ENCODE data around the gene DPPA2. TPM values are rescaled to one million over a fixed set of nuclear protein-coding genes. Genes with fewer than 3 reads are reported as not detected.

DPPA2 gene
- total RNA-seq, 1 donor from 2014 or later = 0.64 TPM

- Mint-ChIP-seq H3K27ac (ENCODE audit: unreplicated experiment) (peak overlapping the region; percentile 7), H3K4me1 (ENCODE audit: unreplicated experiment) (peaks cover 20% of the 10 kb centered on the region), H3K9me3 (ENCODE audit: unreplicated experiment) (no peaks in the 10 kb centered on the region), H3K4me3 (ENCODE audit: unreplicated experiment) (no peak overlapping the region), H3K36me3 (ENCODE audit: low read depth, unreplicated experiment) (no peaks in the 10 kb centered on the region), H3K27me3 (ENCODE audit: unreplicated experiment) (peaks cover 2% of the 10 kb centered on the region)
- no peak for DNase-seq (ENCODE audit: low spot score)
- TF ChIP-seq CTCF (IDR thresholded peaks at IDR 0.05; ENCODE audit: unreplicated experiment) = no peak
Observed at GRCh38 chr3:109356442-109357155, 40.3 kb upstream of the DPPA2 start.

- H3K27ac Mint-ChIP-seq (ENCODE audit: unreplicated experiment) = peak overlapping the region; percentile 15
- TF ChIP-seq CTCF (IDR thresholded peaks at IDR 0.05; ENCODE audit: unreplicated experiment) = no peak
- H3K4me3 Mint-ChIP-seq (ENCODE audit: unreplicated experiment) = peak overlapping the region; percentile 45
- H3K27me3 Mint-ChIP-seq (ENCODE audit: unreplicated experiment) = peaks cover 2% of the 10 kb centered on the region
- peaks cover 20% of the 10 kb centered on the region for H3K4me1 Mint-ChIP-seq (ENCODE audit: unreplicated experiment)
- H3K36me3 Mint-ChIP-seq (ENCODE audit: low read depth, unreplicated experiment) = no peaks in the 10 kb centered on the region
- no peak for DNase-seq (ENCODE audit: low spot score)
- no peaks in the 10 kb centered on the region for H3K9me3 Mint-ChIP-seq (ENCODE audit: unreplicated experiment)
Observed at GRCh38 chr3:109355625-109356441, 39.5 kb upstream of the DPPA2 start.

- Mint-ChIP-seq H3K4me1 (ENCODE audit: unreplicated experiment) (peaks cover 20% of the 10 kb centered on the region), H3K36me3 (ENCODE audit: low read depth, unreplicated experiment) (no peaks in the 10 kb centered on the region), H3K4me3 (ENCODE audit: unreplicated experiment) (no peak overlapping the region), H3K27ac (ENCODE audit: unreplicated experiment) (peak overlapping the region; percentile 28), H3K9me3 (ENCODE audit: unreplicated experiment) (no peaks in the 10 kb centered on the region), H3K27me3 (ENCODE audit: unreplicated experiment) (peaks cover 2% of the 10 kb centered on the region)
- DNase-seq (ENCODE audit: low spot score) = no peak
- no peak for TF ChIP-seq CTCF (IDR thresholded peaks at IDR 0.05; ENCODE audit: unreplicated experiment)
Observed at GRCh38 chr3:109353057-109353456, 36.7 kb upstream of the DPPA2 start.

GRCh38 chr3:109351231-109351630 is 34.9 kb upstream of the DPPA2 start:
- Mint-ChIP-seq H3K9me3 (ENCODE audit: unreplicated experiment) (no peaks in the 10 kb centered on the region), H3K36me3 (ENCODE audit: low read depth, unreplicated experiment) (no peaks in the 10 kb centered on the region)

More at GRCh38 chr3:109351231-109351630, 34.9 kb upstream of the DPPA2 start:
- no peak overlapping the region for H3K27ac Mint-ChIP-seq (ENCODE audit: unreplicated experiment)
- DNase-seq (ENCODE audit: low spot score) = no peak
- peaks cover 16% of the 10 kb centered on the region for H3K4me1 Mint-ChIP-seq (ENCODE audit: unreplicated experiment)
- H3K27me3 Mint-ChIP-seq (ENCODE audit: unreplicated experiment) = no peaks in the 10 kb centered on the region
- no peak overlapping the region for H3K4me3 Mint-ChIP-seq (ENCODE audit: unreplicated experiment)
- no peak for TF ChIP-seq CTCF (IDR thresholded peaks at IDR 0.05; ENCODE audit: unreplicated experiment)
